Stimulated activated CD4-positive, alpha-beta T cell treated with anti-CD3 and anti-CD28 coated beads, Interleukin-1b, Interleukin-23, amount 100 ng/mL, for 1 hour (primary cell): ENCODE results near the gene MRPS27.

Source experiments
- DNase-seq, 2 donors: peaks; one replicate each; pipeline ENCODE4 v3.0.0-alpha.2; 2020; ENCODE audit warnings: low read depth in 2 of 2

MRPS27 gene

GRCh38 chr5:72256536-72256935 is 63.5 kb downstream of the MRPS27 start:
- no peak for DNase-seq

DNA sequence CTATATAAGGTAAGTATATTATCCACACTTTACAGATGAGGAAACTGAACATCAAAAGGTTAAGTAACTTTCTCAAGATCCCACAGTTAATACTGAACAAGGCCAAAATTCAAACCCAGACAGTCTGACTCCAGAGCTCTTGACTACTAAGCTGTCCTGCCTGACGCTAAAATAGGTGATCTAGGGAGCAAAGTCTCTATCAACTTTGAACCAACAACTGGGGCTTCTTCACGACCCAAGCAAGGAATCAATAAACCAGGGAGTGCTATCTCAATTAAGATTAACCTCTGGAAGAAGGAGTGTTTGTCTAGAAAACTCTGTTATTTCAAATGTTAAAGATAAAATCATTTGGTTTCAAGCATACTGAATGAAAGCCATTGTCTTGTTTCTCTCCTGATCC is 64.4 kb downstream of the MRPS27 start:
- DNase-seq, result no peak

DNA sequence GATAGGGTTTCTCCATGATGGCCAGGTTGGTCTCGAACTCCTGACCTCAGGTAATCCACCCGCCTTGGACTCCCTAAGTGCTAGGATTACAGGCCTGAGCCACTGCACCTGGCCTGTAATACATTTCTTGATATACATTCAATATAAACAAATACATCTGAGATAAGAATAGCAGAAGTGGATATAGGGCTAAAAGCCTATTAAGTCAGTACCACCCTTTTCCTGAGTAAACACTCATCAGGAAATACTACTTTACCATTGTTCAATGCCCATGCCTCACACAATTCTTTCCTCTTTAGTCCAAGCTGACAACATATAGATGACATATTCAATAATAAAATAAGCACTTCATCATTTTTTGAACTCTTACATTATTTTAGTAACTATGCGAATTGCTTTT is 64.8 kb downstream of the MRPS27 start:
- DNase-seq, result no peak

- DNase-seq, result no peak
Measured at GRCh38 chr5:72252574-72253155, 67.4 kb downstream of the MRPS27 start.

GRCh38 chr5:72252008-72252407 is 68.0 kb downstream of the MRPS27 start:
- no peak for DNase-seq

DNA sequence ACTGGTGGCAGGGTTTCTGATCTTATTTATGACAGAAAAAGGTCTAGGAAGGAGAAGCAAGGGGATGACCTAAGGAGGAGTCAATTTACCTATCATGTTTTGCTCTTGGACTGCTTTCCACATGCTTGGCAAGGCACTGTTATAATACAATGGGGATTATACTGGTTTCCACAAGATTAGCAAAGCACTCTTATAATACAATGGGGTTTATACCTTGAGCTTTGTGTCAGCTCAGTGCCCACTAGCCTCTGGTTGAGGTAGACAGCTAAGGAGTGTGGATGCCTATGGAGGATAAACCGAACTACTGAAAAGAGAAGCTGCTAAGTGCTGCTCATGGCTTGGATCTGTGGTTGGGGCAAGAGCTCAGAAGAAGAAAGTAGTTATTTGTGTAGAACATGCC is 68.7 kb downstream of the MRPS27 start:
- DNase-seq, result no peak

DNA sequence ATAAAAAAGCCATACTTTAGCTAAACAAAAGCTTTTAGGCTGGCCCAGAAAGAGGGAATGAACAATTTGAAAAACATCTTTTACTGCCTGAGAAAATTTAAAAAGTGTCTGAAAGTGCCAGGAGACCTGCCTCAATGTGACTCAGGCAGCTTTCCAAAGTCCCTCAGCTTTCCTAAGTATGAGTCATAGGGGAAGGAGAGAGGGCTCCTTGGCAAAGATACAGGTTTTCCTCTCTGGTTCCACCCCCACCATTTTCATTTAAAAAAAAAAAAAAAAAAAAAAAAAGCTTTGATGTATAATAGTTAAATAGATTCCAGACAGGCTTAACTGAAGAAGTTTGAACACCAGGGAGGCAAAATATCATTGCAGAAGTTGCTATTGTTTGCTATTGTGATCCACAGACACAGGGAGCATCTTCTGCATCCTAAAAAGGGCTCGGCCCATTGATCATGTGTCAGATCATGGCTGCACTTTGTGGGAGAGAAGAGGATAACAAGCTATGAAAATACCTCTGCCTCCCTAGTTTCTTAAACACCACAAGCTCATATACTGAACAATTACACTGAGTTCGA is 71.5 kb downstream of the MRPS27 start:
- DNase-seq, result no peak

- DNase-seq, result no peak
Measured at GRCh38 chr5:72246954-72247442, 73.0 kb downstream of the MRPS27 start.

DNA sequence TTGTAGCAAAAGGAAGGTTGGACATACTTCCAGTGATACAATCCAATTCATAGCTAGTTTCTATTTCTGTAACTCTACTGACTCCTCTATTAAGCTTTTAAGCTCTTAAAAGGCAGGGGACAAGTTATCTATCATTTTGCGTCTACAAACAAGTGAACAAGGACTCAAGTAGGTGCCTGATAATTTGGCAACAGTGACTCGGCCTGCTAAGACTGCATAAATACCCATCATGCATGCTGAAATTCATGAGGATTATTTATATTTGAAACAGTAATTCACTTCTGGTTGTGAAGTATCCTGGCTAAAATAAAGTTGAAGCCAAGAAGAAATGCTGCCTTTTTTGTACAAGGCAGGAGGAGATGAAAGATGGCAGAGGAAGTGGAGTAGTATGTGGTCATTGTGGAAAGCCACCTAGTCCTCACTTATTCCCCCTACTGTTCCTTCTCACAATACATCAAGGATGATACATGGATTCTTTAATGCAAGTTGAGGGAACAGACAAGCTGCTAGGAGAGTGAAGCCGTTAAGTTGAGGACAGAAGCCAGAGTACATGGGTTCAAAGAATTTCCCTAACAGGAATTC is 74.0 kb downstream of the MRPS27 start:
- no peak for DNase-seq

DNA sequence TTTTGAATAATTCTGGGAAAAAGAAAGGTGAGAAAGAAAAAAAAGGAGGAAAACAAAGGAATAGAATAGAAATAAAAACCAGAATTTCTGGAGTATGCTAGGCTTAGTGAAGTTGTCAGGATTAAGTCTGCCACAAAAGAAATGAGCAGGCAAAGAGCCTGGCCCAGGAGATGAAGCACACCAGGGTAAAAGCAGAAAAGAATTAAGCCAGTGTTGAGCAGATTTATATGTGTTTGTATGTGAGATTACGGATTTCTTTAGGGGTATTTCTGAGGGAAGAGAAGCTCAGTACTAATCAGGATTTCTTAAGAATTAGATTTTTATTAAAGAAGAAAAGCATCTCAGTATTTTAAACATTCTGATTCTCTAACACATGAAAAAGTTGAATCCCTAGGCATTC is 74.5 kb downstream of the MRPS27 start:
- no peak for DNase-seq

DNA sequence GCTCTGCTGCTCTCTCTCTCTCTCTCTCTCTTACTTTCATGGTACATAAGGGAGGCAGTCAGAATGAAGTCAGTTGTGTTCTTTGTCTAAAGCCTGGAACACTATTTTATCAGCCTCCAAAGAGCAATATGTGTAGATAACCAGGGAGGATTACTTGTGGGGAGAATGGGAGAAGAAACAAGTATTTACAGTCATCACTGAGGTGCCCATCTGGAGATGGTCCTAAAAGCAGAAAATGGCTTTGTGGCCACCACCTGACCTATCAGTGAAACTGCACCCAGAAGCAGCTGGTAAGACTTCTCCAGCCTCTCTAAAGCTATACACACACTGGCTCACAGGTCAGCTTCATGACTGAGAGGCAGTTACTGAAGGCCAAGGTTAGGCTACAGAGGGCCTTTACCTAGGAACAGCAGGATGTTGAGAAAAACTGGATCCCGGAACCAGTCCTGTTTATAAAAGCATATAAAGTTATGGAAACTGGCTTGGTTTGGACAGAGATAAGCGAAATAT is 75.1 kb downstream of the MRPS27 start:
- no peak for DNase-seq

DNA sequence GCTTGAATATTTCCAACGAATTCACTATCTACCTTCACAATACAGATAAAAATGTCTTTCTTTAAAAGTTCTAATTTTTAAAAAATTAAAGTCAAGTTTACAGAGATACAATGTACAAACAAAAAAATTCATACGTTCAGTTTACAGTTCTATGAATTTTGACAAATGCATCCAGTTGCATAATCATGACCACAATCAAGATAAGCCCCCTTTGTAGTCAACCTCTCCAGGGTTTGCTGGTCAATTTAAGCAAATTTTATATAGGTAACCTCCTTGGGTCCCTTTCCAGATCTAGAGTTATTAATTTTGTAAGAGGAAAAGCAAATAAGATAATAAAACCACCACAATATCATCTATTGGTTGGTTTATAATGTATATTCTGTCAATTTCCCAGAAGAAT is 76.3 kb downstream of the MRPS27 start:
- DNase-seq, result no peak

GRCh38 chr5:72242796-72243475 is 77.1 kb downstream of the MRPS27 start:
- no peak for DNase-seq

DNA sequence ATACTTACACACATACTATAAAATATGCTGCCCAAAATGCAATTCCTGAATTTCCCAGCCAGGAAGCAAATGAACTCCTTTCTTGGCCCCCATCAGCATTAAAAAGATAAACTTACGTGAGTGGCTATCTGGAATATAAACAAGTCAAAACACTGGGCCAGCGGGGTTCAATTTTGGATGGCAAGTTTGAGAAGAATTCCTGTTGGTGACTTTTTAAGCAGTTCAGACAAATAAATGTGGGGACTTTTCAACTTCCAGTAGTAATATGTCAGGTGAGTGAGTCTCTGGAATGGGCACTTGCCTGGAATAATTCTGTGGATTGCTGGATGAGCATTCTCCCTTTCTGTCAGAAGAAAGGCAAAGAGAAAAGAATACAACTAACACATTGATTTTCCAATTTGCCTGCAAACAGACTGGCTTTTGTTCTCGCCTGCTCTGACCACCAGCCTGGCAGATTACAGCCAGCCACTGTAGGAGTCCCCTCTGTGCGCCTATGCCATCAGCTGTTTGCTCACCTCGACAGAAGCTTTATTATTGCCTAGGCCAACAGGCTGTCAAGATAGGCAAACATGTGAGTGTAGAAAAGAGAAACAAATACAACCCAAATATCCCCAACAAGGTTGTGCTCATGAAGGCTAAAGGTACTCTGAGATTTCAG is 78.6 kb downstream of the MRPS27 start:
- no peak for DNase-seq

DNA sequence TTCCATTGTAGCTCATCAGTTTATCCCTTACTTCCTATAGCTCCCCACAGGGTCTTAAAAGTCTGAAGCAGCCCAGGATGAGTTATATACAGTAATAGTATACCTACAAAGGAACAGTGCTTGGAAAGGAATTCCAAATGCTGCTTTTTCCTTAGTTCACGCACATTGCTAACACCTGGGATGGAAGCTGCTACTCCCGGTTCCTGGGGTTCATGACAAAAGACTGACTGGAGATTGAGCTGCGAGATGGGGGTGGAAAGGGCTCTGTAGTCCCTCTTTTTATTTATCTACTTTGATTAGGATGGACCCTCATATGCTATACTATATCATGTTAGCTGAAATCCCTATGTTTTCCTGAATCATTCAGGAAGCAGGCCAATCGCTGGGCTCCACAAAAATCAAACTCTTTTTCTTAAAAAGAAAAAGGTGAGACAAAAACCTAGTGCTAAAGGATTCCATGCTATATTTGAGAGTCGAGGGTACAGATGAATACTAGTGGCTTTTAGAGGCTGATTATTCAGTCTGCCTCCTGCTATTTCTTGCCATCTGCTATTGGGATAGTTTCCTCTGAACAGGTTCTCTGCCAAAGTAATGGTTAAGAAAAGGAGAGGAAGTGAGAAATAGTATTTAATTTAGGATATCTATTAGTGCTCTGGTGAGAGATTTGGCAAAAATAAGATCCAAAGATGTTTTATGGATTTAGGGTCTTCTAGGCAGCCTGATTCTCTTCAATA is 81.2 kb downstream of the MRPS27 start:
- no peak for DNase-seq

- no peak for DNase-seq
Measured at GRCh38 chr5:72237879-72238278, 82.2 kb downstream of the MRPS27 start.

DNA sequence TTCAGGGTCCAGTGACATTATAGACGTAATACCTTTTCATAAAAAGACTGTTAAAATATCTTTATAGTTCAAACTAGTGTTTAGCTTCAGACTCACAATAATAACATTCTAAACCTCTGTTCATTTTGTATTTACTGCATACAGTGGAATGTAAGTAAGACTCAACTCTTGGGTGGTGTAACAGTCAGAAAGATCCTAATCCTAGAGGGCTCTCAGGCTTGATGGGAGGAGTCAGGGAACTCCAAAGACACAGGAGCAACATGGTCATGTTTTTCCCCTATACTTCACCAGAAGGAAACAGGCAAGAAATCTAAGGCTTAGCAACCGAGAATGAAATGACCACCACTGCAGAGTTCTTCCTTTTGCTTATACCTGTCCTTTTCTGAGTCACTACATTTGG is 82.6 kb downstream of the MRPS27 start:
- DNase-seq, result no peak

DNA sequence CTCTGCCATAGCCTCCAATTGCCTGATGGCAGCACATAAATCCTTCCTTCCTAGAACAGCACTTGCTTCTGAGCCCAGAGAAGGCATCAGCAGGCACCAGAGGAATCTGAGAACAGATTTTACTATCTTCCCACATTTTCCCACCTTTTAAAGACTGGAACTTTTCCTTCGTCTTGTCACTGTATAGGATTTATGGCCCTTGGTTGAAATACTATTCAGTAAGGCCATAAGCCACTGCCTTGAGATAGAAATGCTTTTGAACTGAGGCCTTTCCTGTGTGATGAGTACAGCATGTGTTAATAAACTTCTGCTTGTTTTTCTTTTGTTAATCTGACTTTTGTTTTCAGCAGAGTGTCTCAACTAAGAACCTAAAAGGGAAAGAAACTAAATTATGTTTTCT is 84.3 kb downstream of the MRPS27 start:
- no peak for DNase-seq

DNA sequence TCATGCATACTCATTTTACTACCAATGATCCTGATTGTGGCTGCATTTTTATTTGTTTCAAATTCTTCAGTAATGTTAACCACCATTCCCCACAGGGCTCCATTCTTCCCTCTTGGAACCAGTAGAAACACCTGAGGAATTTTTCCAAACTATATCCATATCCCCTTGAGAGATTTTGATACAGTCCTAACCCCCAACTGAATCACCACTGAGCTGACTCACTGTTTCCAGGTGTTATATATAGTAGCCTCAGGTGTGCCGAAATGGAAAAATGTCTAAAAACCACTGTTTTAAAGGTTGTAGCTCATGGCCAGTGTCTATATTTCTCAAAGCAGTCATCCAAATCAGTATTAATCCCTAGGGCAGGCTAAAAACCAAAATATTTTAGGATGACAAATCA is 85.2 kb downstream of the MRPS27 start:
- DNase-seq, result no peak

GRCh38 chr5:72234265-72234700 is 85.8 kb downstream of the MRPS27 start:
- no peak for DNase-seq

DNA sequence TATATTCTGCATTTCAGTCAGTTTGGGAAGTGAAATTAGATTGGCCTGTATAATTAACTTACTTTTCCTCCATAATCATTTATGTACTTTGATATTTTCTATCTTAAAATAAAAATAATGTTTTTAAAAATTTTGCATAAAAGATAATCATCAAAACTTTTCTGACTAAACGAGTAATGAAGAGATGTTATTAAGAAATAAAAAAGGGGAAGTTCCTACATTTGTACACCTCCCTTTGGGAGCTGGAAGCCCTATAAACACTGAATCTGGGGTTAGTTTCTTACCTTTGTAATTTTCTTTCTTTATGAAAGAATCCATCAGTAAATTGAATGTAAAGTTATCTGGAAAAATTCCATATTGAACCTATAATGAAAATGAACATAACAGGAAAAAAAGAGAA is 86.2 kb downstream of the MRPS27 start:
- no peak for DNase-seq

DNA sequence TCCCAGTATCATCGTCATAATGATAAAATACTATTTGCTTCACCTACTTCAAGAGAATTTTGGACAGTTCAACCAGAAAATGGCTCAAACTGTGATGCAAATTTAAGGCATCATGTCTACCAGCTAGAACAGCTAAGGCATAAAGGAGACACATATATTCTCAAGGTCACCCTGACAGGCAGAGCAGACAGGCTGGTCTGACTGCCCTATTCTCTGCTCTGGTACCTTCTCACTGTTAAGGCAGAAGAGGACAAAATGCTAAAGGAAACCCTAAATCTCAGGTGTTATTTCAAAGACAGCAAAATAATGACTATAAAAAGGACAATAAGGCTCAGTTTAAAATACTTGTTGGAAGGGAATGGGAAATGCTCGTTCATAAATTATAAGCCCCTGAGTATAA is 87.2 kb downstream of the MRPS27 start:
- DNase-seq, result no peak
